HG03354 (cell line): ENCODE data around the gene FILIP1.
A peak's percentile ranks its signal among the peaks of the same experiment; 100 is the strongest.

Experiments
- ATAC-seq: cut with Tn5 transposase; IDR thresholded peaks from one replicate; pipeline ENCODE4 v1.9.1; 2021; ENCODE audit warnings: mild to moderate bottlenecking; ENCODE audit not compliant: unreplicated experiment, poor library complexity, severe bottlenecking

FILIP1 gene

DNA sequence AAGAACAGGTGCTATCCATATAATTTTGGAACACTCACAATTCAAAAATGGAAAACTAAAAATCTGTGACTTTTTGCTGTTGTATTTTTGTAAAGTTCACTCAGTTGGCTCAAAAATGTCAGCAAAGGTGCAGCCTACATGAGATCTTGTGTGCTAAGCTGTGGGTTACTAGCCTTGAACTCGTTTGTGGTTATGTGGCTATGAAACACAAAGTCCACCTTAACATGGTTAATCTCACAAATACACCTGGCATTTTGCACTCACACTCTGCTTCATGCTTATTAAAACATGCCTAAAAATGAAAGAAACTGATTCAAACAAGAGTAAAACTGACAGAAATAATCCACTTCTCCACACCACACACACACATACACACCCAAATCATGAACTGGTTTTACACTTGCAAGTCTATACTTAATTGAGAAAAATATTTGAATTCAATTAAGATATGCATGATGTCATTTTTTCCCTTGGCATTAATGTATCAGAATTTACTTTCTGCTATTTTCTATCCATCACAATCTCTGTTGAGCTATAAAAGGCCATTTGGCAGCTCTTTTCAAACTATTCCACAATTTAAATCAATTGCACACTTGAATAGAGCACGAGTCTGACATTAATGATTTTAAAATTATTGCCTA lies 186.1 kb downstream of the FILIP1 start:
- ATAC-seq = no peak

GRCh38 chr6:75306064-75306463 lies 187.5 kb downstream of the FILIP1 start:
- ATAC-seq = no peak

- ATAC-seq = no peak
Measured at GRCh38 chr6:75305573-75305972, 188.0 kb downstream of the FILIP1 start.

- ATAC-seq = no peak
Measured at GRCh38 chr6:75302280-75302679, 191.3 kb downstream of the FILIP1 start.

- no peak for ATAC-seq
Measured at GRCh38 chr6:75301537-75301936, 192.1 kb downstream of the FILIP1 start.

DNA sequence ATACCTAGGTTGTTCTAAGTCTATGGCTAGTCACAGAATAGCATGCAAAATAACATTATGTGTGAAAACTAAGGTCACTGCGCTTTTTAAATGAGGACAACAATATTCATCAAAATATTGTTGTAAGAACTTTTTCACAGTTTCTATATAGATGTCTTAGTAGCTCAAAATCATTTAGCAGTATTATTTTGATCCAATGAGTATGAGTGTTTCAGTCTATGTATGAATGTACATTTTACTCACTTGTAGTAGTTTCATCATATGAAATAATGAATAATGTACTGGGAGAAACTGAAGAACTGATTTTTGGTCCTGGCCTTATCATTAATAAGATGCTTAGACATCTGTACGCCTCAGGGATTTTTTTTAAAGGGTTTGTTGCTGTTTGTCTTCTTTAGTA lies 192.5 kb downstream of the FILIP1 start:
- ATAC-seq = no peak

- ATAC-seq = no peak
Measured at GRCh38 chr6:75300531-75300855, 193.1 kb downstream of the FILIP1 start.

DNA sequence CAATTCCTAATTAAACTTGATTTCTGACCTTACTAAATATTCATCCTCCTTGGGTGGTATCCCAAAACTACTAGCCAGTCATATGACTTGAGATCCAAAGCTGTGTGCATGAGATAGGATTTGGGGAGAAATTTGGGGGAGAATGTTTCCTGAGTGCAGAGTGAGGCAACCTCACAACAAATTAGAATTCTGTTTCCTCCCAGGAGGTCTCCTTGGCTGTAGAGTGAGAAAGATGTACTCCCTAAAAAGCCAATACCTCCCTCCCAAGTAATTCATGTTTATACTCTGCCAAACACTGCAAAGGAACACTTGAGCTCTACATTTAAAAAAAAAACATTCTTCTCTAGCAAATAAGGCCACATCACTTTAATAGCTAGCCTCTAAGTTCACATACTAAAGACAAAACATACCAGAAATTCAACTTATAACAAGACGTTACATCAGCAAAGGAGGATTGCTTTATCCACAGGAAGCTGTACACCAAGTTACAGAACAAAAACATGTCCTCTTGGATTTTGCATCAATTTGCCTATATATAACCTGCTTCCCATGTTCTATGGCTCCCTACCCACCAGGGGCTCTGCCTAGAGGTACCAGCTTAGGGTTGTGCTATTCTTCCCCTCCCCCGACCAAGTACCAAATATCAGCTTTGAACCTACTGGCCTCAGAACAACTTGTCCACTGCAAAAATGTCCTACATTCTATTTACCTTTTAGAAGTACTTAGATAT lies 193.6 kb downstream of the FILIP1 start:
- no peak for ATAC-seq

GRCh38 chr6:75296811-75297779 lies 196.5 kb downstream of the FILIP1 start:
- peak; percentile 87 for ATAC-seq

- ATAC-seq = no peak
Measured at GRCh38 chr6:75292555-75292954, 201.0 kb downstream of the FILIP1 start.

GRCh38 chr6:75291744-75292143 lies 201.9 kb downstream of the FILIP1 start:
- ATAC-seq = no peak

- no peak for ATAC-seq
Measured at GRCh38 chr6:75291331-75291730, 202.3 kb downstream of the FILIP1 start.

GRCh38 chr6:75290136-75290945 lies 203.3 kb downstream of the FILIP1 start:
- no peak for ATAC-seq

- ATAC-seq = no peak
Measured at GRCh38 chr6:75288023-75288422, 205.6 kb downstream of the FILIP1 start.

- no peak for ATAC-seq
Measured at GRCh38 chr6:75287424-75287823, 206.2 kb downstream of the FILIP1 start.

DNA sequence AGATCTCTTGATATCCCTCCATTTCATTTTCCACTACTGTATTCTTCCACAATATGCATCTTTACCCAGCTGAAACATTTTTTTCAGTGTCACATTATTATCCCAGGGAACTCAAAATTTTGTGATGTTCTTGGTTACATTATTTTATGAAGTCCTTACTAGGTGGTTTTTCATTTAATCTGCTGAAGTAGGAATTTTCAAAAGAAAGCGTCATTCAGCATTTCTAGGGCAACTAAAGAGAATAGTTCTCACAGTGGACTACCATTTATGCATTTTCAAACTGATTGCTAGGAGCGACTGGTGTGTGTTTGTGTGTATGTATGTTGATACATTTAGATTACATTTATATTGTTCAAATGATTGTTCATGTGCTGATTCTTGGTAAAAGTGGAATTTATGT lies 206.6 kb downstream of the FILIP1 start:
- no peak for ATAC-seq

DNA sequence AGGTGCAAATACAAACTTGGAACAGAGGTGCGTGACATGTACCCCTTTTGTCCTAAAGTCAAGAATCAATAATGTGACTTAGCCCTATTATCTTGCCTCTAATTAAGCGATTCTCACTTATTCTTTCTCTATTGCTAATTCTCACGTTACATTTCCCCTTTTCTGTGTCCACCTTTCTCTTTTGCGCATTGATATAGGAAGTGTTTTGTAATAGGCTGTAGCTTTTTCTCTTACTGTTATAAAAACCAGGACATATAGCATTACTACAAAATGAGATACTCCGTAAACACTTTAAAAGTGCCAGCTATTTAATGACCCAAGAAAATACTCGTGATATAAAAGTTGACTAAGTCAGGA lies 208.3 kb downstream of the FILIP1 start:
- ATAC-seq = peak; percentile 3

- ATAC-seq = peak; percentile 86
Measured at GRCh38 chr6:75284632-75285282, 208.8 kb downstream of the FILIP1 start, which contains the start of gene TMEM30A. Gene TMEM30A (minus strand): TSS chr6:75284792. CDS start chr6:75284638, 154 bp downstream.

DNA sequence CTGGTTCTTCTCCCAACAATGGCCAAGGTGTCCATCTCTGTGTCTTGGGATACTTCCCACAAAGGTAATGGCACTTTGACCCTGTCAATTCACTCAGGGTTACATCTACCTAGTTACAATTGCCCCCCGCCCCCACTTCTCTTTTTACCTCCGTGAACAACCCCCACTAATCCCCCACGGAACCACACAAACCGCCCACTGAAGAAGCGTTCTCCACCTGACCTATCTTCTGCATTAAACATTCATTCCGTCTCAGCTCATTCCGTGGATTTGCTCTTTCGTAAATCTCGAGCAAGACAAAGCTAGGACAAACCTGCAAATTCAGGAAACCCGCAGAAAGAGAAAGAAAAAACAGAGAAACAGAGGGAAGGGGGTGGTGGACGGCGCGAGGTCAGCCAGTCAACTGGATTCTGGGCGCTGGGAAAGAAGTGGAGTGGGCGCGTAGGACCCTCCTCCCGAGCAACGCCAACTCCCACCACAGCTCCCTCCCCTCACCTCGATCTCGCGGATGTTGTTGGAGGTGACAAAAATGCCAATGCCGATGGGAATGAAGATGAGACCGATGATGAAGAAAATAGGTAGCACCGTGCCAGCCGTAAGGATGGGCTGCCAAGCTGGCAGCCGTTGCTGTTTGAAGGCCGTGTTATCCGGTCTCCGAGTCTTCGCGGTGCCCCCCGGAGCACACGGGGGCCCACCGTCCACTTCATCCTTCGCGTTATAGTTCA lies 209.5 kb downstream of the FILIP1 start:
- peak; percentile 12 for ATAC-seq
